Activated B cell treated with CpG ODN at 0.5 μM for 24 hours (primary cell): ENCODE measurements around the gene SLC52A3. TPM values are rescaled to one million over a fixed set of nuclear protein-coding genes. Genes with fewer than 3 reads are reported as not detected.

ENCODE experiments used
- ATAC-seq: fragments of 200-7000 bp; cut with Tn5 transposase; one replicate; pipeline ENCODE4 v1.10.0; 2021; ENCODE audit warnings: low read depth, mild to moderate bottlenecking, moderate library complexity
- CTCF ChIA-PET: fragments of 350-600 bp; sonication (Branson Sonifier 250); formaldehyde crosslinking; loops from one replicate; lab custom pipeline; 2021; ENCODE audit warnings: antibody characterized with exemption; lab: Charles Lee
- POLR2A ChIA-PET: fragments of 350-600 bp; sonication (Branson Sonifier 250); formaldehyde crosslinking; loops from one replicate; lab custom pipeline; 2021; ENCODE audit warnings: antibody characterized with exemption; lab: Charles Lee
- DNase-seq: peaks from one replicate; pipeline ENCODE4 v3.0.0; 2022
- H3K27ac Mint-ChIP-seq: one replicate; pipeline ENCODE4 v1.8.0; 2020; ENCODE audit warnings: mixed read lengths
- H3K27me3 Mint-ChIP-seq: one replicate; pipeline ENCODE4 v1.8.0; 2021; ENCODE audit warnings: mixed read lengths
- H3K36me3 Mint-ChIP-seq: one replicate; pipeline ENCODE4 v1.8.0; 2021; ENCODE audit warnings: low read depth, mixed read lengths
- H3K4me1 Mint-ChIP-seq: one replicate; pipeline ENCODE4 v1.8.0; 2021; ENCODE audit warnings: mixed read lengths
- H3K4me3 Mint-ChIP-seq: one replicate; pipeline ENCODE4 v1.8.0; 2020; ENCODE audit warnings: mild to moderate bottlenecking, mixed read lengths
- H3K9me3 Mint-ChIP-seq: one replicate; pipeline ENCODE4 v1.8.0; 2020; ENCODE audit warnings: mixed read lengths
- intact Hi-C: fragments of 100-400 bp; cut with micrococcal nuclease; formaldehyde crosslinking; loops from one replicate; pipeline ENCODE4 v1.15.1; 2024
- total RNA-seq: library from RNA; stranded (reverse); gene quantifications from 2 replicates; pipeline ENCODE4 v1.2.3, GENCODE V29; 2022
- TF ChIP-seq, protein P1 (sequence below): fragments of 200-600 bp; IDR thresholded peaks from one replicate; pipeline ENCODE4 v1.8.0; 2022; ENCODE audit warnings: antibody characterized with exemption, mild to moderate bottlenecking

SLC52A3 gene
- total RNA-seq, 1 donor from 2014 or later = not detected

DNA sequence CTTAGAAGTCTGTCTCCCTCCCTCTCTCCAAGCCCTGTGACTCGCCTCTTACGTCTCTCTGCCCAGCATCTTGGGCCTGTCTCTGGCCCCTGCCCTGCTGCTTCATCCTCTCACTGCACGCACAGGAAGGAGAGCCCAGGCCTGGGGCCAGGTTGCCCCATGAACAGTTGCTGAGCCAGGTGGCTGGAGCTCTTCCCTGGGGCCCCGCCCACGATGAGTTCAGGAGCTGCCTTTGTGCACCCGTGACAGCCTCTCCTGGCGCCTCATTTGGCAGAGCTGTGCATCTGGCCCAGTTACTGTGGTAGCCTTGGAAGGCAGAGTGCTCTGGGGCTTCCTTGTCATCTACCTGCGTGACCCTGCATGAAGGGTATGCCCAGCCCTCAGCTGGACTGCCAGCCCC is 44.5 kb downstream of the SLC52A3 start:
- TF ChIP-seq, protein P1, sequence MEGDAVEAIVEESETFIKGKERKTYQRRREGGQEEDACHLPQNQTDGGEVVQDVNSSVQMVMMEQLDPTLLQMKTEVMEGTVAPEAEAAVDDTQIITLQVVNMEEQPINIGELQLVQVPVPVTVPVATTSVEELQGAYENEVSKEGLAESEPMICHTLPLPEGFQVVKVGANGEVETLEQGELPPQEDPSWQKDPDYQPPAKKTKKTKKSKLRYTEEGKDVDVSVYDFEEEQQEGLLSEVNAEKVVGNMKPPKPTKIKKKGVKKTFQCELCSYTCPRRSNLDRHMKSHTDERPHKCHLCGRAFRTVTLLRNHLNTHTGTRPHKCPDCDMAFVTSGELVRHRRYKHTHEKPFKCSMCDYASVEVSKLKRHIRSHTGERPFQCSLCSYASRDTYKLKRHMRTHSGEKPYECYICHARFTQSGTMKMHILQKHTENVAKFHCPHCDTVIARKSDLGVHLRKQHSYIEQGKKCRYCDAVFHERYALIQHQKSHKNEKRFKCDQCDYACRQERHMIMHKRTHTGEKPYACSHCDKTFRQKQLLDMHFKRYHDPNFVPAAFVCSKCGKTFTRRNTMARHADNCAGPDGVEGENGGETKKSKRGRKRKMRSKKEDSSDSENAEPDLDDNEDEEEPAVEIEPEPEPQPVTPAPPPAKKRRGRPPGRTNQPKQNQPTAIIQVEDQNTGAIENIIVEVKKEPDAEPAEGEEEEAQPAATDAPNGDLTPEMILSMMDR = no peak
- ChIA-PET POLR2A (no interaction called here), CTCF (no interaction called here)
- Mint-ChIP-seq H3K27me3 (peaks cover 54% of the 10 kb centered on the region), H3K27ac (no peak overlapping the region), H3K36me3 (no peaks in the 10 kb centered on the region), H3K9me3 (no peaks in the 10 kb centered on the region), H3K4me1 (peaks cover 4% of the 10 kb centered on the region), H3K4me3 (no peak overlapping the region)
- intact Hi-C loops = no loop called here
- DNase-seq = no peak
- ATAC-seq = no peak

DNA sequence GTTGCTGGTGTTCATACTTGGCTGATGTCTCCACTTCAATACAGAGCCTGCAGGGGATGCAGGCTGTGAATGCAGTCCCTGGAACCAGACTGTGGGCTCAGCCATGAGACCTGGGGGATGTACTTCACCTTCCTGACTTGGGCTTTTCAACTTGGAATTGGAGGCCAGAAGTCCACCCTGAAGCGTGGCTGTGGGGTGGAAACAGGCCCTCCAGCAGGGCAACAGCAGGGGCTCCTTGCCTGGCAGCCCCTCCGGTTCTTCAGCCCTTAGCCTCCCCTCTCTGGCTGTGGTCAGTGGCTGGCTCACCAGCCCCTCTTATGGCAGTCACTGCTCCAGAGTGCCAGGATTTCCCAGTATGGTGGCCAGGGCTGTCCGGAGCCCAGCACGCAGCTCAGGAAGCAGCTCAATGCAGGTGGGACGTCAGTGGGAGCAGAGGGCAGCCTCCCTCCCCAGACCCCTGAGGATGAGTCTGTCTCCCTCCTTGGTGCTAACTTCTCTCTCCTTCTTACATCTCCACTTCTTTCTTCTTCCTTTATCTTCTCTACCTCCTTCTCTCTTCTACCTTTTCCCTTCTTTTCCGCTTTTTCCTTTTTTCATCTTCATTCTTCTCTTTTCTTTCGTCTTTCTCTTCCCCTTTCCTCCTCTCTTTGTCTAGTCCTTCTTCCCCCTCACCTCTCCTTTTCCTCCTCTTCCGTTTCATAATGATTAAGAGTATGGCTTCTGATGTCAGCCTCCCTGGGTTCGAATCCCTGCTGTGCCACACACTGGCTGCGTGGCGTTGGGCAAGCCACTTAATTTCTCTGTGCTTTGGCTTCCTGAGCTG is 45.3 kb downstream of the SLC52A3 start:
- CTCF ChIA-PET = no interaction called here
- no peaks in the 10 kb centered on the region for H3K36me3 Mint-ChIP-seq
- intact Hi-C loops = no loop called here

DNA sequence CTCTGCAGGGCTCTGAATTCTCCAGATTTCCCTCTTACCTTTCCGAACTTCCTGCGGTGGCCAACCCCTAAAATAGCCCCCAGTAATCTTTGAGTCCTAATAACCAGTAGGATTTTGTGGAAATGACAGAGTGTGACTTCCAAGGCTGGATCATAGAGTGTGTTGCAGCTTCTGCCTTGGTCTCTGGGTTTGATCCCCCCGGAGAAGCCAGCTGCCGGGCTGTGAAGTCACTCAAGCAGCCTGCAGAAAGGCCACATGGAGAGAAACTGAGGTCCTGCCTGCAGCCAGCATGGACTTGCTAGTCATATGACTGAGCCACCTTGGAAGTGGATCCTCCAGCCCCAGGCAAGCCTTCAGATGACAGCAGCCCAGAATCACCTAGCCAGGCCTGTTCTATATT is 46.4 kb downstream of the SLC52A3 start:
- H3K36me3 Mint-ChIP-seq = no peaks in the 10 kb centered on the region
- CTCF ChIA-PET = interaction anchor here (1.0 kb wide), 1 partner anchor 17 kb away, joined by 3 read pairs; no protein-coding TSS in a partner anchor
- TF ChIP-seq, protein P1 = no peak
- ATAC-seq (no peak), DNase-seq (no peak)
- intact Hi-C loops = no loop called here
- H3K27ac Mint-ChIP-seq = no peak overlapping the region
- H3K4me1 Mint-ChIP-seq = no peaks in the 10 kb centered on the region
- POLR2A ChIA-PET = no interaction called here
- peaks cover 57% of the 10 kb centered on the region for H3K27me3 Mint-ChIP-seq
- no peaks in the 10 kb centered on the region for H3K9me3 Mint-ChIP-seq
- no peak overlapping the region for H3K4me3 Mint-ChIP-seq

More for the DNA sequence above, 45.3 kb downstream of the SLC52A3 start:
- DNase-seq = no peak
- Mint-ChIP-seq H3K4me3 (no peak overlapping the region), H3K9me3 (no peaks in the 10 kb centered on the region), H3K27ac (no peak overlapping the region), H3K4me1 (no peaks in the 10 kb centered on the region), H3K27me3 (peaks cover 54% of the 10 kb centered on the region)
- TF ChIP-seq, protein P1 = no peak
- ATAC-seq = no peak
- POLR2A ChIA-PET = no interaction called here

DNA sequence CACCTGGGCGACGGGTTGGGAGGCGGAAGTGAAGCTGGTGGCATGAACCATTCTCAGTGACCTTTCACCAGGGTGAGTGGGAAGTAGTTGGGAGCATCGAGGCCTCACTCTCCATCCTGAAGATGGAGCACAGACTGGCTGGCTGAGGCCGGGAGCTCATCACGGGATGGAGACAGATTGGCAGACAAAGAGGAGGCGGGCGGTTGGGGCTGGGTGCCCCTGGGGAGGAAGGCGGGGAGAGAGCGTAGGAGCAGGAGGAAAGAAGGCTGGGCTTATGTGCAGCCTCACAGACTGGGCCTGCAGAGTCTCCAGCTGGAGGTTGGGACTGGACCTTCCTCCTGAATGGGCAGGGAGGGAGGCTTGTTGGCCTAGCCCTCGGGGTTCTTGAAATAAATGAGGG is 48.5 kb downstream of the SLC52A3 start:
- POLR2A ChIA-PET = no interaction called here
- intact Hi-C loops = no loop called here

DNA sequence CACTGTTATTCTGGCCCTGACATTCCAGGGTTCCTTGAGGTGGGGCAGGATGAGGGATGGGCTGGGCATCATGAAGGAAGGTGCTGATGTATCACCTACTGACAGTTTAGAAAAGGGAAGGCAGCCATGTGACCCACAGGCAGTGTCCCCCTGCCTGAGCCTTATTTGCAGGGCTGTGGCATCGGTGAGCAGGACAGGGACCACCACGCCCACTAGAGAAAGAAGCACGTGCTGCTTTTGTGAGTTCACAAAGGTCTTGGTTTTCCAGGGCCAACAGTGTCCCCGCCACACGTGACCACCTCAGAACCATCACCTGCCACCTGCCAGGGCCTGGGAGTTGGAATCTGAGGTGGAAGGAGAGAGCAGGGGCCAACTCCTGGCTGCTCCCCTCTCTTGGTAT is 49.2 kb downstream of the SLC52A3 start:
- TF ChIP-seq, protein P1 = no peak
- ChIA-PET CTCF (interaction anchor here (1.0 kb wide), 1 partner anchor 13 kb away, joined by 3 read pairs; no protein-coding TSS in a partner anchor), POLR2A (no interaction called here)
- no peaks in the 10 kb centered on the region for H3K9me3 Mint-ChIP-seq
- intact Hi-C loops = no loop called here
- H3K4me3 Mint-ChIP-seq = no peak overlapping the region
- peaks cover 39% of the 10 kb centered on the region for H3K27me3 Mint-ChIP-seq
- ATAC-seq = no peak
- no peaks in the 10 kb centered on the region for H3K36me3 Mint-ChIP-seq
- no peak for DNase-seq
- H3K27ac Mint-ChIP-seq = no peak overlapping the region
- no peaks in the 10 kb centered on the region for H3K4me1 Mint-ChIP-seq

More for the DNA sequence above, 48.5 kb downstream of the SLC52A3 start:
- CTCF ChIA-PET = interaction anchor here (1.0 kb wide), 1 partner anchor 12 kb away, joined by 3 read pairs; no protein-coding TSS in a partner anchor
- H3K36me3 Mint-ChIP-seq = no peaks in the 10 kb centered on the region
- no peak for DNase-seq
- peaks cover 40% of the 10 kb centered on the region for H3K27me3 Mint-ChIP-seq
- H3K9me3 Mint-ChIP-seq = no peaks in the 10 kb centered on the region
- ATAC-seq = no peak
- TF ChIP-seq, protein P1 = no peak
- H3K4me3 Mint-ChIP-seq = no peak overlapping the region
- no peaks in the 10 kb centered on the region for H3K4me1 Mint-ChIP-seq
- H3K27ac Mint-ChIP-seq = no peak overlapping the region
